ENCODE measurements around the gene CNTNAP5. TPM values are rescaled to one million over a fixed set of nuclear protein-coding genes. Genes with fewer than 3 reads are reported as not detected.

Gene CNTNAP5
- total and polyA plus RNA-seq, 2 experiments from 2014 or later = 0.28 TPM; not detected in 1

DNA sequence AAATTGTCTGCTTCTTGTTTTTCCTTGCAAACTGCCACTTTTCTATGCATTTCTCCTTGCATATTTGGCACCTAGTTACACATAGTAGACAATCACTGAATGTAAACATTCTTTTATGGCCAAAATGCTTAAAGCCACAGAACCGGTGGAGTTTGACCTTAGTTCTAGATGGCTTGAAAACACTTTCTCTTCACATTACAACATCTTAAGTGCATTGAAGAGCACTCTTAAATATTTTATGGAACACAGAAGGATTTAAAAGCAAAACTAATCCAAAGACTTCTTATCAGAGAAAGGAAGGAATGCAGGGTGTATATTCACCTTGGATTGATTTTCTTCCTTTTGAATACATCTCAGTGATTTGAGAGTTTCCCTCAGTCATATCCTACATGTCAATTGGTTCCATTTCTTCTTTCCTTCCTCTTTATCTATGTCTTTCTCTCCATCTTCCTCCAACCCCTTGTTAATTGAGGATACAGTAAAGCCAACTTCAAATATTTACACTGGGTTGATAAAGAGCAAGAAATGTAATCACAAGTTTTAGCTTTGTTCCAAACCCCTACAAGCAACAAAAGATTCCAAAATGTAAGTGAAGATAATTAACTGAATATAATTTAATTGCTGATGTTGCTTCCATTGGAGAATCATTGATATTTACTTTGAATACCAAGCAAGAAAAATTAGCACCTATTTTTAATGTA lies 548.0 kb downstream of the CNTNAP5 start:
- no peaks in the 10 kb centered on the region for H3K36me3 ChIP-seq (replicated peaks; ENCODE audit: insufficient read depth, low read depth)
- H3K4me3 ChIP-seq = no peak overlapping the region
- H4K20me1 ChIP-seq (ENCODE audit: insufficient read depth, poor library complexity, severe bottlenecking) = no peaks in the 10 kb centered on the region
- WGBS (ENCODE audit: low lambda C conversion rate, missing lambda C conversion rate) = 9% methylated on average over 1 of the region's 1 CpG
- TF ChIP-seq, protein P1, sequence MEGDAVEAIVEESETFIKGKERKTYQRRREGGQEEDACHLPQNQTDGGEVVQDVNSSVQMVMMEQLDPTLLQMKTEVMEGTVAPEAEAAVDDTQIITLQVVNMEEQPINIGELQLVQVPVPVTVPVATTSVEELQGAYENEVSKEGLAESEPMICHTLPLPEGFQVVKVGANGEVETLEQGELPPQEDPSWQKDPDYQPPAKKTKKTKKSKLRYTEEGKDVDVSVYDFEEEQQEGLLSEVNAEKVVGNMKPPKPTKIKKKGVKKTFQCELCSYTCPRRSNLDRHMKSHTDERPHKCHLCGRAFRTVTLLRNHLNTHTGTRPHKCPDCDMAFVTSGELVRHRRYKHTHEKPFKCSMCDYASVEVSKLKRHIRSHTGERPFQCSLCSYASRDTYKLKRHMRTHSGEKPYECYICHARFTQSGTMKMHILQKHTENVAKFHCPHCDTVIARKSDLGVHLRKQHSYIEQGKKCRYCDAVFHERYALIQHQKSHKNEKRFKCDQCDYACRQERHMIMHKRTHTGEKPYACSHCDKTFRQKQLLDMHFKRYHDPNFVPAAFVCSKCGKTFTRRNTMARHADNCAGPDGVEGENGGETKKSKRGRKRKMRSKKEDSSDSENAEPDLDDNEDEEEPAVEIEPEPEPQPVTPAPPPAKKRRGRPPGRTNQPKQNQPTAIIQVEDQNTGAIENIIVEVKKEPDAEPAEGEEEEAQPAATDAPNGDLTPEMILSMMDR (IDR thresholded peaks at IDR 0.05; ENCODE audit: poor library complexity) = no peak
- TF ChIP-seq EZH2phosphoT487 (IDR thresholded peaks at IDR 0.05; ENCODE audit: low read depth, severe bottlenecking, unreplicated experiment) = peak; percentile 62
- H3K79me2 ChIP-seq = no peaks in the 10 kb centered on the region
- no peaks in the 10 kb centered on the region for H3K27me3 ChIP-seq
- peak; percentile 11 for DNase-seq (ENCODE audit: low spot score)
- H3K27ac ChIP-seq = no peak overlapping the region
- H3K4me1 ChIP-seq (ENCODE audit: insufficient read depth) = peaks cover 7% of the 10 kb centered on the region
- H2AFZ ChIP-seq = no peak overlapping the region
- no peaks in the 10 kb centered on the region for H3K9me3 ChIP-seq (ENCODE audit: low read depth)
- H3K4me2 ChIP-seq = peak overlapping the region; percentile 47
- no peaks in the 10 kb centered on the region for H3K9me2 ChIP-seq (replicated peaks; ENCODE audit: insufficient read depth)

DNA sequence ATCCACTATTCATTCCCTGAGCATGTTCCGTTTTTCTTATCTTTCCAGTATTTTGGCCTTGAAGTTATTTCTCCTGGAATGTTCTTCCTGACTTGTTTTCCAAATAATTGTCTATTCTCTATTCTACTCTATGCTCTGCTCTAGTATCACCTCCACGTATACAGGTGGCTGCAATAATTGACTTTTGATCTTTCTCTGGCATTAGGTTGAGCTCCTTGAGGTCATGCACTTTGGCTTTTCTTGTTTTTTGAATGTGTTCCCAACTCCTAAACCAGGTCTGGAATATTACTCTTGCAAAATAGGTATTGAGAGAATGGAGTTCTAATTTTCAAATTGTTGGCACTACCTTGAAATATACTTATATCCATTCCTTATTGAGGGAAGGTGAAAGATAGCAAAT lies 550.4 kb downstream of the CNTNAP5 start:
- WGBS (ENCODE audit: low lambda C conversion rate, missing lambda C conversion rate) = 92% methylated on average over 2 of the region's 2 CpGs
- Histone ChIP-seq H3K27me3 (no peaks in the 10 kb centered on the region), H3K4me1 (ENCODE audit: insufficient read depth) (peaks cover 7% of the 10 kb centered on the region), H3K36me3 (replicated peaks; ENCODE audit: insufficient read depth, low read depth) (no peaks in the 10 kb centered on the region), H3K4me3 (no peak overlapping the region), H3K79me2 (no peaks in the 10 kb centered on the region), H2AFZ (no peak overlapping the region), H3K9me3 (ENCODE audit: low read depth) (no peaks in the 10 kb centered on the region), H3K9me2 (replicated peaks; ENCODE audit: insufficient read depth) (no peaks in the 10 kb centered on the region), H3K27ac (no peak overlapping the region), H4K20me1 (ENCODE audit: insufficient read depth, poor library complexity, severe bottlenecking) (no peaks in the 10 kb centered on the region), H3K4me2 (no peak overlapping the region)
- DNase-seq (ENCODE audit: low spot score) = no peak
- TF ChIP-seq, protein P1 (IDR thresholded peaks at IDR 0.05; ENCODE audit: poor library complexity) = no peak
- no peak for TF ChIP-seq EZH2 (IDR thresholded peaks at IDR 0.05; ENCODE audit: borderline replicate concordance)
- no peak for TF ChIP-seq EZH2phosphoT487 (IDR thresholded peaks at IDR 0.05; ENCODE audit: low read depth, severe bottlenecking, unreplicated experiment)

DNA sequence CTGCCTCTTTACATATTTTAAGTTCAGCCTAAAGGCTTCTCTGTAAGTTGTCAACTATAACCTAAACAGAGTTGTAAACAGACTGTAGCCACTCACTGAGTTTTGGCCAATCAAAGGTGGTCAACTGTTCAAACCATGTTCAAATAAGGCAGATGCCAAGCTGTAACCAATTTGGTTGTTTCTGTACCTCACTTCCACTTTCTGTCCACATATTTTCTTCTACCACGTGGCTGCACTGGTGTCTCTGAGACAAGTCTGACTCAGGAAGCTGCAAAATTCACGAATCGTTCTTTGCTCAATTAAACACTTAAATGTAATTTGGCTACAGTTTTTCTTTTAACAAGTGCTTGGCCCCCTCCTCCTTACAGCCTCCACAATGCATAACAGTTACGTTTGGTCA lies 555.2 kb downstream of the CNTNAP5 start:
- no peak overlapping the region for H2AFZ ChIP-seq
- no peaks in the 10 kb centered on the region for H3K9me3 ChIP-seq (ENCODE audit: low read depth)
- DNase-seq (ENCODE audit: low spot score) = no peak
- TF ChIP-seq, protein P1 (IDR thresholded peaks at IDR 0.05; ENCODE audit: poor library complexity) = no peak
- TF ChIP-seq EZH2 (IDR thresholded peaks at IDR 0.05; ENCODE audit: borderline replicate concordance) (no peak), EZH2phosphoT487 (IDR thresholded peaks at IDR 0.05; ENCODE audit: low read depth, severe bottlenecking, unreplicated experiment) (no peak)
- no peak overlapping the region for H3K4me3 ChIP-seq
- 77% methylated on average over 4 of the region's 4 CpGs for WGBS (ENCODE audit: low lambda C conversion rate, missing lambda C conversion rate)
- H3K27ac ChIP-seq = no peak overlapping the region
- H3K9me2 ChIP-seq (replicated peaks; ENCODE audit: insufficient read depth) = no peaks in the 10 kb centered on the region
- H4K20me1 ChIP-seq (ENCODE audit: insufficient read depth, poor library complexity, severe bottlenecking) = no peaks in the 10 kb centered on the region
- H3K4me1 ChIP-seq (ENCODE audit: insufficient read depth) = no peaks in the 10 kb centered on the region
- no peak overlapping the region for H3K4me2 ChIP-seq
- H3K36me3 ChIP-seq (replicated peaks; ENCODE audit: insufficient read depth, low read depth) = no peaks in the 10 kb centered on the region
- no peaks in the 10 kb centered on the region for H3K79me2 ChIP-seq
- no peaks in the 10 kb centered on the region for H3K27me3 ChIP-seq
